ENCODE data around the gene CCR5.

Gene CCR5

DNA sequence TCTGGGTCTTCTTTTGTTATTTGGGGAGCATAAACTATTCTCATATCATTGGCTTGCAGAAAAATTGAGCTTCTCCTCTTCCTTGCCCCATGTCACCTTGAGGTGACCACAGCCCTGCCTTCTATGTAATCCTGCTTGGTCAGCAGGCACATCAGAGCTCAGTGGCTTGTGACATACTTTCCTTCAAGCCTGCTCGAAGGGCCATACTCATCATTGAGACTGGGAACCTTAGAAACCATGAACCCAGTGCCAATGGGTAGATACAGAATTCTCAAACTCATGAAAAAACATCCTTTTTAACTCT, 20.5 kb upstream of the CCR5 start:
- DNase-seq (ENCODE audit: low spot score): no peak
- no peak for TF ChIP-seq CTCF (IDR thresholded peaks at IDR 0.05; ENCODE audit: borderline replicate concordance, control extremely low read depth, extremely low read depth, insufficient read depth, missing control alignments)
- in situ Hi-C loops (cut with MboI; ENCODE audit: low sequenced_read_pairs, unreplicated experiment): no loop called here

- DNase-seq (ENCODE audit: low spot score): no peak
- no peak for TF ChIP-seq CTCF (IDR thresholded peaks at IDR 0.05; ENCODE audit: borderline replicate concordance, control extremely low read depth, extremely low read depth, insufficient read depth, missing control alignments)
- in situ Hi-C loops (cut with MboI; ENCODE audit: low sequenced_read_pairs, unreplicated experiment): no loop called here
Measured at GRCh38 chr3:46351646-46352045, 19.1 kb upstream of the CCR5 start.

DNA sequence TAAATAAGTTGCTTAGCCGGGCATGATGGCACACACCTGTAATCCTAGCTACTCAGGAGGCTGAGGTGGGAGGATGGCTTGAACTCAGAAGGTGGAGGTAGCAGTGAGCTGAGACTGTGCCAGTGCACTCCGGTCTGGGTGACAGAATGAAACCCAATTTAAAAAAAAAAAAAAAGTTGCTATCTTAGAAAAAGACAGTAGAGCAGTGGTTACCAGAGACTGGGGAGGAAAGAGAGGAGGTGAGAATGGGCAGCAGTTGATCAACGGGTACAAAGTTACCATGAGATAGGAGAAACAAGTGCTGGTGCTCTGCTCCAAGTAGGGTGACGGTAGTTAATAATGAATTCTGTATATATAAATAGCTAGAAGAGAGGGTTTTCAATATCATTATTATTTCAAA, 17.7 kb upstream of the CCR5 start:
- no peak for DNase-seq (ENCODE audit: low spot score)
- in situ Hi-C loops (cut with MboI; ENCODE audit: low sequenced_read_pairs, unreplicated experiment): no loop called here
- TF ChIP-seq CTCF (IDR thresholded peaks at IDR 0.05; ENCODE audit: borderline replicate concordance, control extremely low read depth, extremely low read depth, insufficient read depth, missing control alignments): no peak

DNA sequence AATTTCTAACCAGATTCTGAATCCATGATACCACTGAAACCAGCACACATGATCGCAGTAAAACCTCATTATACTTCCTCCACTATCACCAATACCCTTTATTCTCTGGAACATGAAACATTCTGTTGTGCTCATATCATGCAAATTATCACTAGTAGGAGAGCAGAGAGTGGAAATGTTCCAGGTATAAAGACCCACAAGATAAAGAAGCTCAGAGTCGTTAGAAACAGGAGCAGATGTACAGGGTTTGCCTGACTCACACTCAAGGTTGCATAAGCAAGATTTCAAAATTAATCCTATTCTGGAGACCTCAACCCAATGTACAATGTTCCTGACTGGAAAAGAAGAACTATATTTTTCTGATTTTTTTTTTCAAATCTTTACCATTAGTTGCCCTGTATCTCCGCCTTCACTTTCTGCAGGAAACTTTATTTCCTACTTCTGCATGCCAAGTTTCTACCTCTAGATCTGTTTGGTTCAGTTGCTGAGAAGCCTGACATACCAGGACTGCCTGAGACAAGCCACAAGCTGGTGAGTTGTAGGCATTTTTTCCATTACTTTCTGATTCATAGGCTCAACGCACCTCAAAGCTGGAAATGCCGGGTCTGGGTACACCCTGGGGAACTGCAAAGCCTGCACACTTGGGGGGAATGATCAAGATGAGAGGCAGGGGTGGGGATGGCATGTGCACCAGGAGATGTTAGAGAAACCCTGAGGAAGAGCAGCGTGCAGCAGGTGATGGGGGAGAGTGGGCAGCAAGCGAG, 16.9 kb upstream of the CCR5 start, which contains the start of gene CCR2:
TSS of gene CCR2 (plus strand) at position 465 of the 764 bp plus-strand sequence. CDS start 3,417 bp downstream, outside the sequence.
- in situ Hi-C loops (cut with MboI; ENCODE audit: low sequenced_read_pairs, unreplicated experiment): no loop called here
- no peak for TF ChIP-seq CTCF (IDR thresholded peaks at IDR 0.05; ENCODE audit: borderline replicate concordance, control extremely low read depth, extremely low read depth, insufficient read depth, missing control alignments)
- DNase-seq (ENCODE audit: low spot score): no peak

DNA sequence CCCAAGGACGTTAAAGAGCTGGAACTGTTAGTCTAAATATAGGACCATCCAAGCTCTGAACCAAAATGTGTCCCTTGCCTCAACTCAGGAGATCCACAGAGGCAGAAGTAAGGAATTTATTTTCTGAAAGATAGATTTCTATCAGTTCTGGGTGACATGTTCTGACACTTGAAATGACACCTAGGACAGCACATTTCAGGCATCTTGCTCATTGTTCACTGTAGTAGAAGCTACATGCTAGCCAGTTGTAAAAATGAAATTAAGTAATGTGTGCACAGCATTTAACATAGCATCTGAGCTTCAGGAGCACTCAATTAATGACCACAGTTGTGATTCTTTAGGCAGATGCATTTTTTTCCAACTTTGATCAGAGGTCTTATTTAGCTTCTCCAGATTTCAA, 16.3 kb upstream of the CCR5 start:
- in situ Hi-C loops (cut with MboI; ENCODE audit: low sequenced_read_pairs, unreplicated experiment): no loop called here
- TF ChIP-seq CTCF (IDR thresholded peaks at IDR 0.05; ENCODE audit: borderline replicate concordance, control extremely low read depth, extremely low read depth, insufficient read depth, missing control alignments): no peak
- DNase-seq (ENCODE audit: low spot score): no peak

GRCh38 chr3:46354984-46355383, 15.8 kb upstream of the CCR5 start:
- no peak for DNase-seq (ENCODE audit: low spot score)
- in situ Hi-C loops (cut with MboI; ENCODE audit: low sequenced_read_pairs, unreplicated experiment): no loop called here
- TF ChIP-seq CTCF (IDR thresholded peaks at IDR 0.05; ENCODE audit: borderline replicate concordance, control extremely low read depth, extremely low read depth, insufficient read depth, missing control alignments): no peak
